Measurements from ENCODE around the gene FAM81B.

Gene FAM81B

DNA sequence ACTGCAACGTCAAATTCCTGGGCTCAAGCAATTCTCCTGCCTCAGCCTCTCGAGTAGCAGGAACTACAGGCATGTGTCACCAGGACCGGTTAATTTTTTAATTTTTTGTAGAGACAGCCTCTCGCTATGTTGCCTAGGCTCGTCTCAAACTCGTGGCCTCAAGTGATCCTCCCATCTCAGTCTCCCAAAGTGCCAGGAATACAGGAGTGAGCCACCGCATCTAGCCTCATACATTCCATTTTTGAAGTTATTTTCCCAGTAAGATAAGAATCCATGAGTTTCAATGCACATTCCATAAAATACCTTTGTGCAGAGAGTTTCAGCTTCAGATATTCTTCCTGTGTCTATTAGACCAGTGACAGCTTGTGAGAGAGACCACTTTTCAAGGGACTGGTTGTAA is 93.3 kb downstream of the FAM81B start:
- no peak for DNase-seq

DNA sequence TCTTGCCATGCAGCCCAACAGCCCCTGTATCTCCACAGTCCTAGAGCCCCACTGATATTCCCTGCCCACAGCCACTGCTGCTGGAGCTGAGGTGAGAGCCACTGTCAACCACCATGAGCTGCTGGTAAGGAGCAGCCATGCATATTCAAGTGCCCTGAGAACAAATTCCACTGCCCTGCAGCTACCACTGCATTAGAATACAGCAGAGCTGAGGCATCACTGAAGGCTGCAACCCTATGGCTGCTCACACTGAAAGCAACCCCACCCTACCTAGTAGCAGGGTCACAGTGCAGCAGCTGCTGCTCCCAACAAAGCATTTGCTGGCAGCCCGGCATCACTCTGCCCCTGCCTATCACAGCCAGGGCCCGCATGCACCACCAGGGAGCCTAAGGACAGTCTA is 95.0 kb downstream of the FAM81B start:
- no peak for DNase-seq

DNA sequence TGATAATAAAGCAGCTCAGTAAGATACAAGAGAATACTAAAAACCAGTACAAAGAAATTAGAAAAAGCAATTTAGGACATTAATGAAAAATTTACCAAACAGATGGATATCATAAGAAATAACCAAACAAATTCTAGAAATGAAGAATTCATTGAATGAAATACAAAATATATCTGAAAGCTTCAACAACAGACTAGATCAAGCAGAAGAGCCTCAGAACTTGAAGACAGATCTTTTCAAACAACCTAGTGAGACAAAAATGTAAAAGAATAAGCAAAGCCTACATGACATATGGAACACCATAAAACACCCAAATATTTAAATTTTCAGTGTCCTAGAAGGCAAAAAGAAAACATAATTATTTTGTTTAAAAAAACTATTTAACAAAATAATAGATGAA is 96.7 kb downstream of the FAM81B start:
- DNase-seq: no peak

Measured in GDM1 (cell line).